ENCODE measurements around the gene GCGR.

DNA sequence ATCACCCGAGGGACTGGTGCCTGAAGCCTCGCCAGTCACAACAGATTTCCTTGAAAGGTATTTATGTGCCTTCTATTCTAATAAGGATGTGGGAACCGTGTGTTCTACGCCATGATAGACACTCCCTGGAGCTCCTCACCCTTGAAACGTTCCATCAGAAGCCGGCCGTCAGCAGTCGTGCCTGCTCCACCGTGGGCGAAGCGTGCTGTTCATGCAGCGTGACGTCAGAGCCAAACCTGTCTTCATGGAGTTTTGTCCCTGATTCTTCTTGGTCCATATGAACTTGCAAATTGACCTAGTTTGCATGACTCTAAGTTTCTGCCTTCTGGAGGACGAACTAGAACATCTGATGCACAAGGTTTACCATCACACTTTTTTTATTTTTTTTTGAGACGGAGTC lies 35.4 kb downstream of the GCGR start:
- TF ChIP-seq, protein P1, sequence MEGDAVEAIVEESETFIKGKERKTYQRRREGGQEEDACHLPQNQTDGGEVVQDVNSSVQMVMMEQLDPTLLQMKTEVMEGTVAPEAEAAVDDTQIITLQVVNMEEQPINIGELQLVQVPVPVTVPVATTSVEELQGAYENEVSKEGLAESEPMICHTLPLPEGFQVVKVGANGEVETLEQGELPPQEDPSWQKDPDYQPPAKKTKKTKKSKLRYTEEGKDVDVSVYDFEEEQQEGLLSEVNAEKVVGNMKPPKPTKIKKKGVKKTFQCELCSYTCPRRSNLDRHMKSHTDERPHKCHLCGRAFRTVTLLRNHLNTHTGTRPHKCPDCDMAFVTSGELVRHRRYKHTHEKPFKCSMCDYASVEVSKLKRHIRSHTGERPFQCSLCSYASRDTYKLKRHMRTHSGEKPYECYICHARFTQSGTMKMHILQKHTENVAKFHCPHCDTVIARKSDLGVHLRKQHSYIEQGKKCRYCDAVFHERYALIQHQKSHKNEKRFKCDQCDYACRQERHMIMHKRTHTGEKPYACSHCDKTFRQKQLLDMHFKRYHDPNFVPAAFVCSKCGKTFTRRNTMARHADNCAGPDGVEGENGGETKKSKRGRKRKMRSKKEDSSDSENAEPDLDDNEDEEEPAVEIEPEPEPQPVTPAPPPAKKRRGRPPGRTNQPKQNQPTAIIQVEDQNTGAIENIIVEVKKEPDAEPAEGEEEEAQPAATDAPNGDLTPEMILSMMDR (conservative IDR thresholded peaks at IDR 0.05; ENCODE audit: low read depth in 2 of 2): no peak
- no peak for TF ChIP-seq NANOG (IDR thresholded peaks at IDR 0.05; ENCODE audit: borderline replicate concordance)
- TF ChIP-seq POLR2AphosphoS5 (IDR thresholded peaks at IDR 0.05; ENCODE audit: low read depth): no peak
- no peak for TF ChIP-seq CREB1 (CRISPR knock-in tag; IDR thresholded peaks at IDR 0.05; ENCODE audit: low read depth)
- TF ChIP-seq, protein P2, sequence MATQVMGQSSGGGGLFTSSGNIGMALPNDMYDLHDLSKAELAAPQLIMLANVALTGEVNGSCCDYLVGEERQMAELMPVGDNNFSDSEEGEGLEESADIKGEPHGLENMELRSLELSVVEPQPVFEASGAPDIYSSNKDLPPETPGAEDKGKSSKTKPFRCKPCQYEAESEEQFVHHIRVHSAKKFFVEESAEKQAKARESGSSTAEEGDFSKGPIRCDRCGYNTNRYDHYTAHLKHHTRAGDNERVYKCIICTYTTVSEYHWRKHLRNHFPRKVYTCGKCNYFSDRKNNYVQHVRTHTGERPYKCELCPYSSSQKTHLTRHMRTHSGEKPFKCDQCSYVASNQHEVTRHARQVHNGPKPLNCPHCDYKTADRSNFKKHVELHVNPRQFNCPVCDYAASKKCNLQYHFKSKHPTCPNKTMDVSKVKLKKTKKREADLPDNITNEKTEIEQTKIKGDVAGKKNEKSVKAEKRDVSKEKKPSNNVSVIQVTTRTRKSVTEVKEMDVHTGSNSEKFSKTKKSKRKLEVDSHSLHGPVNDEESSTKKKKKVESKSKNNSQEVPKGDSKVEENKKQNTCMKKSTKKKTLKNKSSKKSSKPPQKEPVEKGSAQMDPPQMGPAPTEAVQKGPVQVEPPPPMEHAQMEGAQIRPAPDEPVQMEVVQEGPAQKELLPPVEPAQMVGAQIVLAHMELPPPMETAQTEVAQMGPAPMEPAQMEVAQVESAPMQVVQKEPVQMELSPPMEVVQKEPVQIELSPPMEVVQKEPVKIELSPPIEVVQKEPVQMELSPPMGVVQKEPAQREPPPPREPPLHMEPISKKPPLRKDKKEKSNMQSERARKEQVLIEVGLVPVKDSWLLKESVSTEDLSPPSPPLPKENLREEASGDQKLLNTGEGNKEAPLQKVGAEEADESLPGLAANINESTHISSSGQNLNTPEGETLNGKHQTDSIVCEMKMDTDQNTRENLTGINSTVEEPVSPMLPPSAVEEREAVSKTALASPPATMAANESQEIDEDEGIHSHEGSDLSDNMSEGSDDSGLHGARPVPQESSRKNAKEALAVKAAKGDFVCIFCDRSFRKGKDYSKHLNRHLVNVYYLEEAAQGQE (IDR thresholded peaks at IDR 0.05; ENCODE audit: unreplicated experiment): no peak
- TF ChIP-seq EZH2 (IDR thresholded peaks at IDR 0.05; ENCODE audit: low read depth, unreplicated experiment): no peak
- TF ChIP-seq EZH2phosphoT487 (IDR thresholded peaks at IDR 0.05; ENCODE audit: unreplicated experiment): no peak
- TF ChIP-seq, protein P3, sequence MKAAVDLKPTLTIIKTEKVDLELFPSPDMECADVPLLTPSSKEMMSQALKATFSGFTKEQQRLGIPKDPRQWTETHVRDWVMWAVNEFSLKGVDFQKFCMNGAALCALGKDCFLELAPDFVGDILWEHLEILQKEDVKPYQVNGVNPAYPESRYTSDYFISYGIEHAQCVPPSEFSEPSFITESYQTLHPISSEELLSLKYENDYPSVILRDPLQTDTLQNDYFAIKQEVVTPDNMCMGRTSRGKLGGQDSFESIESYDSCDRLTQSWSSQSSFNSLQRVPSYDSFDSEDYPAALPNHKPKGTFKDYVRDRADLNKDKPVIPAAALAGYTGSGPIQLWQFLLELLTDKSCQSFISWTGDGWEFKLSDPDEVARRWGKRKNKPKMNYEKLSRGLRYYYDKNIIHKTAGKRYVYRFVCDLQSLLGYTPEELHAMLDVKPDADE (IDR thresholded peaks at IDR 0.05): no peak
- no peak for TF ChIP-seq STAT1 (IDR thresholded peaks at IDR 0.05; ENCODE audit: unreplicated experiment)
- no peak for TF ChIP-seq JUNB (IDR thresholded peaks at IDR 0.05; ENCODE audit: unreplicated experiment)
- no peak for TF ChIP-seq ZNF114 (CRISPR knock-in tag; IDR thresholded peaks at IDR 0.05)
- no peak for TF ChIP-seq ZNF331 (CRISPR knock-in tag; IDR thresholded peaks at IDR 0.05; ENCODE audit: low read depth)
- TF ChIP-seq, protein P4, sequence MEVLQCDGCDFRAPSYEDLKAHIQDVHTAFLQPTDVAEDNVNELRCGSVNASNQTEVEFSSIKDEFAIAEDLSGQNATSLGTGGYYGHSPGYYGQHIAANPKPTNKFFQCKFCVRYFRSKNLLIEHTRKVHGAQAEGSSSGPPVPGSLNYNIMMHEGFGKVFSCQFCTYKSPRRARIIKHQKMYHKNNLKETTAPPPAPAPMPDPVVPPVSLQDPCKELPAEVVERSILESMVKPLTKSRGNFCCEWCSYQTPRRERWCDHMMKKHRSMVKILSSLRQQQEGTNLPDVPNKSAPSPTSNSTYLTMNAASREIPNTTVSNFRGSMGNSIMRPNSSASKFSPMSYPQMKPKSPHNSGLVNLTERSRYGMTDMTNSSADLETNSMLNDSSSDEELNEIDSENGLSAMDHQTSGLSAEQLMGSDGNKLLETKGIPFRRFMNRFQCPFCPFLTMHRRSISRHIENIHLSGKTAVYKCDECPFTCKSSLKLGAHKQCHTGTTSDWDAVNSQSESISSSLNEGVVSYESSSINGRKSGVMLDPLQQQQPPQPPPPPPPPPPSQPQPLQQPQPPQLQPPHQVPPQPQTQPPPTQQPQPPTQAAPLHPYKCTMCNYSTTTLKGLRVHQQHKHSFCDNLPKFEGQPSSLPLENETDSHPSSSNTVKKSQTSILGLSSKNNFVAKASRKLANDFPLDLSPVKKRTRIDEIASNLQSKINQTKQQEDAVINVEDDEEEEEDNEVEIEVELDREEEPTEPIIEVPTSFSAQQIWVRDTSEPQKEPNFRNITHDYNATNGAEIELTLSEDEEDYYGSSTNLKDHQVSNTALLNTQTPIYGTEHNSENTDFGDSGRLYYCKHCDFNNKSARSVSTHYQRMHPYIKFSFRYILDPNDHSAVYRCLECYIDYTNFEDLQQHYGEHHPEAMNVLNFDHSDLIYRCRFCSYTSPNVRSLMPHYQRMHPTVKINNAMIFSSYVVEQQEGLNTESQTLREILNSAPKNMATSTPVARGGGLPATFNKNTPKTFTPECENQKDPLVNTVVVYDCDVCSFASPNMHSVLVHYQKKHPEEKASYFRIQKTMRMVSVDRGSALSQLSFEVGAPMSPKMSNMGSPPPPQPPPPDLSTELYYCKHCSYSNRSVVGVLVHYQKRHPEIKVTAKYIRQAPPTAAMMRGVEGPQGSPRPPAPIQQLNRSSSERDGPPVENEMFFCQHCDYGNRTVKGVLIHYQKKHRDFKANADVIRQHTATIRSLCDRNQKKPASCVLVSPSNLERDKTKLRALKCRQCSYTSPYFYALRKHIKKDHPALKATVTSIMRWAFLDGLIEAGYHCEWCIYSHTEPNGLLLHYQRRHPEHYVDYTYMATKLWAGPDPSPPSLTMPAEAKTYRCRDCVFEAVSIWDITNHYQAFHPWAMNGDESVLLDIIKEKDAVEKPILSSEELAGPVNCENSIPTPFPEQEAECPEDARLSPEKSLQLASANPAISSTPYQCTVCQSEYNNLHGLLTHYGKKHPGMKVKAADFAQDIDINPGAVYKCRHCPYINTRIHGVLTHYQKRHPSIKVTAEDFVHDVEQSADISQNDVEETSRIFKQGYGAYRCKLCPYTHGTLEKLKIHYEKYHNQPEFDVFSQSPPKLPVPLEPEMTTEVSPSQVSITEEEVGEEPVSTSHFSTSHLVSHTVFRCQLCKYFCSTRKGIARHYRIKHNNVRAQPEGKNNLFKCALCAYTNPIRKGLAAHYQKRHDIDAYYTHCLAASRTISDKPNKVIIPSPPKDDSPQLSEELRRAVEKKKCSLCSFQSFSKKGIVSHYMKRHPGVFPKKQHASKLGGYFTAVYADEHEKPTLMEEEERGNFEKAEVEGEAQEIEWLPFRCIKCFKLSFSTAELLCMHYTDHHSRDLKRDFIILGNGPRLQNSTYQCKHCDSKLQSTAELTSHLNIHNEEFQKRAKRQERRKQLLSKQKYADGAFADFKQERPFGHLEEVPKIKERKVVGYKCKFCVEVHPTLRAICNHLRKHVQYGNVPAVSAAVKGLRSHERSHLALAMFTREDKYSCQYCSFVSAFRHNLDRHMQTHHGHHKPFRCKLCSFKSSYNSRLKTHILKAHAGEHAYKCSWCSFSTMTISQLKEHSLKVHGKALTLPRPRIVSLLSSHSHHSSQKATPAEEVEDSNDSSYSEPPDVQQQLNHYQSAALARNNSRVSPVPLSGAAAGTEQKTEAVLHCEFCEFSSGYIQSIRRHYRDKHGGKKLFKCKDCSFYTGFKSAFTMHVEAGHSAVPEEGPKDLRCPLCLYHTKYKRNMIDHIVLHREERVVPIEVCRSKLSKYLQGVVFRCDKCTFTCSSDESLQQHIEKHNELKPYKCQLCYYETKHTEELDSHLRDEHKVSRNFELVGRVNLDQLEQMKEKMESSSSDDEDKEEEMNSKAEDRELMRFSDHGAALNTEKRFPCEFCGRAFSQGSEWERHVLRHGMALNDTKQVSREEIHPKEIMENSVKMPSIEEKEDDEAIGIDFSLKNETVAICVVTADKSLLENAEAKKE (CRISPR knock-in tag; IDR thresholded peaks at IDR 0.05): no peak

All from GM23338 (cell line).